ENCODE measurements around the gene PITX2. TPM values are rescaled to one million over a fixed set of nuclear protein-coding genes. Genes with fewer than 3 reads are reported as not detected.

PITX2 gene
- total RNA-seq, 4 donors from 2014 or later: not detected

DNA sequence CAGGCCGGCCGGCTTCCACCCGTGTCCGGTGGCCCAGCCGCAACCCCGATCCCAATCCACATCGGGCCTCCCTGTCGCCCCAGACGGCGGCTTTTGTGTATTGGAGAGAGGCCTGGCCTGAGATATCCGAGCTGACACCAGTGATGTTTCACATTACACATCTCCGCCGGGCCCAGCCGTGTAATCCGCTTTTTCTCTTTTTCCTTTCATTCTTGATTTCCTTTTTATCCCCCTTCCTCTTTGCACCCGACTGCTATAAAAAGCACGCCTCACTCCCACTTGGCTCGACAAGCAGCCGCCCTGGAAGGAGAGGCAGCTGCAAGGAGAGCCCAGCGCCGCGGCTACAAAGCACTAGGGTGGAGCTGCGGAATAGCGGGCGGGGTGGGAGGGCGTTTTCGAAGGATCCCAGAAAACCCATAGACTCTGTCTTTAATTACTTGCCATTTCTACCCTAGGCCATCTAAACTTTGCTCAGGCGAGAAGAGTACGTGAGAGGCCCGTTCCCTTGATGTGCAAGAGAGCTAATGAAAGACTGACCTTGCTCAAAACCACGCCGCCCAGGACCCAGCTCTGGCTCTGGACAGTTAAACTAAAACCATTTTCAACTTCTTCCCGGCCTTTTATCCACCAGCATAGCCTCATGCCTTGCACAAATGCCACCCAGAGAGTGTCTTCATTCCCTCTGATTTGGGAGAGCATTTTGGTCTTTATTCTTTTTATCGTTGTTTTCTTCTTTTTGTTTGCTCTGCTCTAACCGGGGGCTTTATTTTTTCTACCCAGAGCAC lies 3.2 kb downstream of the PITX2 start:
- Histone ChIP-seq H3K9me3 (peaks cover 0 to 20% (median 0%) of the 10 kb centered on the region in 4 donors), H3K4me3 (no peak overlapping the region), H3K27ac (no peak overlapping the region), H3K4me1 (peaks cover 0 to 59% (median 23%) of the 10 kb centered on the region in 4 donors), H3K27me3 (peaks cover 4 to 100% of the 10 kb centered on the region in 2 donors), H3K36me3 (no peaks in the 10 kb centered on the region)
- TF ChIP-seq POLR2A (IDR thresholded peaks at IDR 0.05) (no peak), EP300 (IDR thresholded peaks at IDR 0.05) (no peak)
- TF ChIP-seq, protein P1, sequence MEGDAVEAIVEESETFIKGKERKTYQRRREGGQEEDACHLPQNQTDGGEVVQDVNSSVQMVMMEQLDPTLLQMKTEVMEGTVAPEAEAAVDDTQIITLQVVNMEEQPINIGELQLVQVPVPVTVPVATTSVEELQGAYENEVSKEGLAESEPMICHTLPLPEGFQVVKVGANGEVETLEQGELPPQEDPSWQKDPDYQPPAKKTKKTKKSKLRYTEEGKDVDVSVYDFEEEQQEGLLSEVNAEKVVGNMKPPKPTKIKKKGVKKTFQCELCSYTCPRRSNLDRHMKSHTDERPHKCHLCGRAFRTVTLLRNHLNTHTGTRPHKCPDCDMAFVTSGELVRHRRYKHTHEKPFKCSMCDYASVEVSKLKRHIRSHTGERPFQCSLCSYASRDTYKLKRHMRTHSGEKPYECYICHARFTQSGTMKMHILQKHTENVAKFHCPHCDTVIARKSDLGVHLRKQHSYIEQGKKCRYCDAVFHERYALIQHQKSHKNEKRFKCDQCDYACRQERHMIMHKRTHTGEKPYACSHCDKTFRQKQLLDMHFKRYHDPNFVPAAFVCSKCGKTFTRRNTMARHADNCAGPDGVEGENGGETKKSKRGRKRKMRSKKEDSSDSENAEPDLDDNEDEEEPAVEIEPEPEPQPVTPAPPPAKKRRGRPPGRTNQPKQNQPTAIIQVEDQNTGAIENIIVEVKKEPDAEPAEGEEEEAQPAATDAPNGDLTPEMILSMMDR (IDR thresholded peaks at IDR 0.05): no peak
- 18 to 27% methylated on average over 35 of the region's 35 CpGs for WGBS, 2 donors
- DNase-seq (ENCODE audit: low spot score in 2 of 2): no peak

DNA sequence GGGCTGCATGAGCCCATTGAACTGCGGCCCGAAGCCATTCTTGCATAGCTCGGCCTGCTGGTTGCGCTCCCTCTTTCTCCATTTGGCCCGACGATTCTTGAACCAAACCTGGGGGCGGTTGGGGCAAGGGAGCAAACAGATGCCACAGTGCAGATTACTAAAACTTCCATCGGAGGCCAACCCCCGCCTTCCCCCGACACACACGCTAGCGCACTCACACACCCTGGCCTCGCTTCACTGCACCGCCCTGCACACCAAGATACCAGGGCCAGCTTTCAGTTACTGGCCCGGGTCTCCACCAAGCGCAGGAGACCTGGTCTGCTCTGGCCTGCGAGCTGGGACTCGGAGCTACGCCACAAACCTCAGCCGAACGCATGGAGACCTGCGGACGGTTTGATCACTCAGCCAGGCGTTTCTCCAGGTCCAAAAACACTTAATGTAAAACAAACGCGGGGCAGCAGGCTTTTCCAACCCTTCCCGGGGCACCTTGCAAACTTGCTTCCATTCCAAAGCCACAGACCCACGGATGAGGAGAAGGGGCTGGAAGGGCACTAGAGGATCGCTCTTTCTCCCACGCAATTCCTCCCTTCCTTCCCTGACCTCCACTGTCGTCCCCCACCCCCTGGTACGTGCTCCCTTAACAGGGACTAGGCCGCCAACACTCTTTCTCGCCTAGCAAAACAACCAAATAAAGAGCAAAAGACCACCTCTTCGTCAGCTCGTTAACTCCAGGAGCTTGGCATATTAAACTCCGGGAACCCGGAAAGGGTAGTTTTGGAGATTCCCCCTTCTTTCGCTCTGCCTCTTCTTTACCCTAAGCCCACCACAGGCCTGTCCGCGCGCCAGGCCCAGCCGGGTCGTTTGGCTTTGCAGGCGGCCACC lies 4.1 kb downstream of the PITX2 start:
- WGBS, 2 donors: 35 to 44% methylated on average over 41 to 44 of the region's 45 CpGs
- H3K27me3 ChIP-seq: peaks cover 4 to 100% of the 10 kb centered on the region in 2 donors
- no peak for DNase-seq (ENCODE audit: low spot score in 2 of 2)
- peaks cover 0 to 20% (median 0%) of the 10 kb centered on the region in 4 donors for H3K9me3 ChIP-seq
- H3K36me3 ChIP-seq: no peaks in the 10 kb centered on the region
- H3K4me1 ChIP-seq: peaks cover 0 to 59% (median 23%) of the 10 kb centered on the region in 4 donors
- no peak overlapping the region for H3K4me3 ChIP-seq
- no peak overlapping the region for H3K27ac ChIP-seq
- TF ChIP-seq EP300 (IDR thresholded peaks at IDR 0.05) (no peak), POLR2A (IDR thresholded peaks at IDR 0.05) (no peak)
- TF ChIP-seq, protein P1 (IDR thresholded peaks at IDR 0.05): no peak

DNA sequence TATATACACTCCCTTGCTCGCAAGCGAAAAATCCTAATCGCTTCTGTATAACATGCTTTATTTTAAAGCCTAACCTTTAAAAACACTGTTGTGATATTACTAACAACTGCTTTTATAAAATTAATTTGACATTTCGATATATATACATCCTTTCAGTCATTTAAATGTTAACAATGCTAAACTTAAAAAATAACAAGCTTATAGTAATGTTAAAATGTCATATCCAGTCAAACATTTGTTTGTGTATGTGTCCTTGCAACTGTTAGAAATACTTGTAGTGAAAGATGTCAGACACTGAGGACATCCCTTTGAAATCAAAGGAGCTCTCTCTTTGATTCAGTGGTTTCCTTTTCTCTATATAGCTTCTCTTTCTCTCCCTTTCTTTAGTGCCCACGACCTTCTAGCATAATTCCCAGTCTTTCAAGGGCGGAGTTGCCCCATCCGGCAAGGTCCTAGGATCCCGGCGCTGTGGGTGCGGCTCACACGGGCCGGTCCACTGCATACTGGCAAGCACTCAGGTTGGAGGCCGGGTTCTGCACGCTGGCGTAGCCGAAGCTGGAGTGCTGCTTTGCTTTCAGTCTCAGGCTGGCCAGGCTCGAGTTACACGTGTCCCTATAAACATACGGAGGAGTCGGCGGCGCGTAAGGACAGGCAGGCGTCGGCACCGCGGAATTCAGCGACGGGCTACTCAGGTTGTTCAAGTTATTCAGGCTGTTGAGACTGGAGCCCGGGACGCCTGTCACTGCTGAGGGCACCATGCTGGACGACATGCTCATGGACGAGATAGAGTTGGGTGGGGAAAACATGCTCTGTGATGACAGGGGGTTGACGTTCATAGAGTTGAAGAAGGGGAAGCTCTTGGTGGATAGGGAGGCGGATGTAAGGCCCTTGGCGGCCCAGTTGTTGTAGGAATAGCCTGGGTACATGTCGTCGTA lies 5.0 kb downstream of the PITX2 start:
- H3K9me3 ChIP-seq: peaks cover 0 to 18% (median 0%) of the 10 kb centered on the region in 4 donors
- H3K27me3 ChIP-seq: peaks cover 4 to 100% of the 10 kb centered on the region in 2 donors
- no peak overlapping the region for H3K4me3 ChIP-seq
- H3K27ac ChIP-seq: no peak overlapping the region
- no peak for DNase-seq (ENCODE audit: low spot score in 2 of 2)
- TF ChIP-seq EP300 (IDR thresholded peaks at IDR 0.05): no peak
- TF ChIP-seq POLR2A (IDR thresholded peaks at IDR 0.05): no peak
- TF ChIP-seq, protein P1 (IDR thresholded peaks at IDR 0.05): no peak
- H3K36me3 ChIP-seq: no peaks in the 10 kb centered on the region
- WGBS, 2 donors: 13 to 22% methylated on average over 37 to 38 of the region's 38 CpGs
- H3K4me1 ChIP-seq: peaks cover 0 to 54% (median 21%) of the 10 kb centered on the region in 4 donors

DNA sequence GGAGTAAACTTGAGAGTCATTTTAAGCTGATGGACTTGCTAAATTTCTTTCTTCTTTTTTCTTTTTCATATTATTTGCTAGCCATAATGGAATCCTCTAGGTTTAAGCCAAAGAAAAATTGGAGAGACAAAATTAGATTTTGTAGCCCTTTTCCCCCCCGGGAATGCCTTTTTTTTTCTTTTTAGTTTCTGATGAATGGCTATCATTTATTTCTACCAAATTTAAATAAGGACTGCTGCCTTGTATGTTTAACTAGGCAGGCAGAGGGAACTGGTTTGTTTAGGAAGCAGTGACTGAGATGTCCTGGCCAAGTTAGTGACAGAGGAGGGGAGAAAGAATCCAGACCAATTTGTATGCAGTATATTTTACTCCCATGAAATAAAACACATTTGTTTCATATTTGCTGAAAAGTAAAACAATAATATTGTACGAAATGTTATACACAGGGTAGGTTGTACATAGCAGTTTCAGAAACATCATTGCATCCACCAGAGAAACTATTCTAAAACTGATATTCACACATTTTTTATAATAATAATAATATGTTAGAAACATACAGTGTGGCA lies 5.7 kb downstream of the PITX2 start:
- no peak for DNase-seq (ENCODE audit: low spot score in 2 of 2)
- 24 to 31% methylated on average over 2 of the region's 2 CpGs for WGBS, 2 donors
- Histone ChIP-seq H3K4me3 (no peak overlapping the region), H3K9me3 (peaks cover 0 to 16% (median 0%) of the 10 kb centered on the region in 4 donors), H3K36me3 (no peaks in the 10 kb centered on the region), H3K27me3 (peaks cover 0 to 100% of the 10 kb centered on the region in 2 donors), H3K27ac (no peak overlapping the region), H3K4me1 (peaks cover 0 to 52% (median 17%) of the 10 kb centered on the region in 4 donors)
- TF ChIP-seq EP300 (IDR thresholded peaks at IDR 0.05) (no peak), POLR2A (IDR thresholded peaks at IDR 0.05) (no peak)
- TF ChIP-seq, protein P1 (IDR thresholded peaks at IDR 0.05): no peak
